Right atrium auricular region (tissue), 2 donors: ENCODE data around the gene CEACAM1. TPM values are rescaled to one million over a fixed set of nuclear protein-coding genes. Genes with fewer than 3 reads are reported as not detected.

Experiments
- DNase-seq: peaks from one replicate; pipeline ENCODE4 v3.0.0-alpha.2; 2019; ENCODE audit warnings: low spot score
- H3K27ac ChIP-seq, 2 donors: fragments of 200-600 bp; sonication (generic); 1 replicate in 1 of 2; 2 replicates in 1 of 2; pipeline ENCODE4 v1.5.1; 2016 to 2019
- H3K27me3 ChIP-seq, 2 donors: fragments of 200-600 bp; sonication (generic); one replicate each; pipeline versions ENCODE4 v1.5.1 to v1.6.0; 2017 to 2019
- H3K36me3 ChIP-seq: fragments of 200-600 bp; sonication (generic); one replicate; pipeline ENCODE4 v1.5.1; 2016
- H3K4me1 ChIP-seq, 2 donors: fragments of 200-600 bp; sonication (generic); one replicate each; pipeline versions ENCODE4 v1.5.1 to v1.6.0; 2017 to 2019
- H3K4me3 ChIP-seq, 2 donors: fragments of 200-600 bp; sonication (generic); 1 replicate in 1 of 2; 2 replicates in 1 of 2; pipeline ENCODE4 v1.5.1; 2017 to 2019; ENCODE audit warnings: mild to moderate bottlenecking in 1 of 2, moderate library complexity in 1 of 2
- H3K9me3 ChIP-seq, 2 donors: fragments of 200-600 bp; sonication (generic); one replicate each; pipeline ENCODE4 v1.5.1; 2019
- total RNA-seq, 2 donors: library from RNA; depleted of rRNA; stranded (reverse); fragments of >200 nt; gene quantifications; one replicate each; pipeline ENCODE4 v1.1.0, GENCODE V29; 2016
- TF ChIP-seq, protein P1 (sequence below), 2 donors: fragments of 200-600 bp; sonication (generic); IDR thresholded peaks; one replicate each; pipeline ENCODE4 v1.5.1; 2019; ENCODE audit warnings: antibody characterized with exemption in 2 of 2

The CEACAM1 gene
- total RNA-seq, 2 donors from 2014 or later = 0.78 to 0.94 TPM

DNA sequence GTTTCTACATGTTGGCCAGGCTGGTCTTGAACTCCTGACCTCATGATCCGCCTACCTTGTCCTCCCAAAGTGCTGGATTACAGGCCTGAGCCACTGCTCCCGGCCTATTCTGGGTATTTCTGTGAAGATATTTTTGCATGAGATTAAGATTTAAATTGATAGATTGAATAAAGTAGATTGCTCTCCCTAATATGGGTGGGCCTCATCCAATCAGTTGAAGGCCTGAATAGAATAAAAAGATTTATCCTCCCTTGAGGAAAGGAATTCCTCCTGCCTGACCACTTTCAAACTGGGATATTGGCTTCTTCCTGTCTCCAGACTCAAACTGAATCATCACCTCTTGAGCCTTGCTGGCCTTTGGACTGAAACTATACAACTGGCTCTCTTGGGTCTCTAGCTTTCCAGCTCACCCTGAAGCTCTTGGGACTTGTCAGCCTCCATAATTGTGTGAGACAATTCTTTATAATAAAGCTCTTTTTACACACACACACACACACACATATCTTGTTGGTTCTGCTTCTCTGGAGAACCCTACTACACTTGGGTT lies 49.4 kb downstream of the CEACAM1 start:
- Histone ChIP-seq H3K4me3 (no peak overlapping the region), H3K27me3 (no peaks in the 10 kb centered on the region), H3K27ac (no peak overlapping the region), H3K36me3 (no peaks in the 10 kb centered on the region), H3K9me3 (no peaks in the 10 kb centered on the region), H3K4me1 (no peaks in the 10 kb centered on the region)
- DNase-seq = no peak
- TF ChIP-seq, protein P1, sequence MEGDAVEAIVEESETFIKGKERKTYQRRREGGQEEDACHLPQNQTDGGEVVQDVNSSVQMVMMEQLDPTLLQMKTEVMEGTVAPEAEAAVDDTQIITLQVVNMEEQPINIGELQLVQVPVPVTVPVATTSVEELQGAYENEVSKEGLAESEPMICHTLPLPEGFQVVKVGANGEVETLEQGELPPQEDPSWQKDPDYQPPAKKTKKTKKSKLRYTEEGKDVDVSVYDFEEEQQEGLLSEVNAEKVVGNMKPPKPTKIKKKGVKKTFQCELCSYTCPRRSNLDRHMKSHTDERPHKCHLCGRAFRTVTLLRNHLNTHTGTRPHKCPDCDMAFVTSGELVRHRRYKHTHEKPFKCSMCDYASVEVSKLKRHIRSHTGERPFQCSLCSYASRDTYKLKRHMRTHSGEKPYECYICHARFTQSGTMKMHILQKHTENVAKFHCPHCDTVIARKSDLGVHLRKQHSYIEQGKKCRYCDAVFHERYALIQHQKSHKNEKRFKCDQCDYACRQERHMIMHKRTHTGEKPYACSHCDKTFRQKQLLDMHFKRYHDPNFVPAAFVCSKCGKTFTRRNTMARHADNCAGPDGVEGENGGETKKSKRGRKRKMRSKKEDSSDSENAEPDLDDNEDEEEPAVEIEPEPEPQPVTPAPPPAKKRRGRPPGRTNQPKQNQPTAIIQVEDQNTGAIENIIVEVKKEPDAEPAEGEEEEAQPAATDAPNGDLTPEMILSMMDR (IDR thresholded peaks at IDR 0.05) = no peak

DNA sequence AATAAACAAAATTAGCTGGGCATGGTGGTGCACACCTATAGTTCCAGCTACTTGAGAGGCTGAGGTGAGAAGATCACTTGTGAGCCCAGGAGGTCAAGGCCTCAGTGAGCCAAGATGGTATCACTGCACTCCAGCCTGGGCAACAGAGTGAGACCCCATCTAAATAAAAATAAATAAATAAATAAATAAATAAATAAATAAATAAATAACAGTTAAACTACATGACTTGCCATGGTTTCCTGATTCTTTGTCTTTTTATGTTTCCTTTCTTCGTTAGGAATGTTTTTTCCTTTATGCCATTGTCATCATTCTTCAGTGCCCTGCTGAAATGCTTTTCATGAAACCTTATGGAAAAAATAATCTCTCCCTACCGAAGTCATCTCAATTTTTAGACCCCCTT lies 50.3 kb downstream of the CEACAM1 start:
- TF ChIP-seq, protein P1 (IDR thresholded peaks at IDR 0.05) = no peak

DNA sequence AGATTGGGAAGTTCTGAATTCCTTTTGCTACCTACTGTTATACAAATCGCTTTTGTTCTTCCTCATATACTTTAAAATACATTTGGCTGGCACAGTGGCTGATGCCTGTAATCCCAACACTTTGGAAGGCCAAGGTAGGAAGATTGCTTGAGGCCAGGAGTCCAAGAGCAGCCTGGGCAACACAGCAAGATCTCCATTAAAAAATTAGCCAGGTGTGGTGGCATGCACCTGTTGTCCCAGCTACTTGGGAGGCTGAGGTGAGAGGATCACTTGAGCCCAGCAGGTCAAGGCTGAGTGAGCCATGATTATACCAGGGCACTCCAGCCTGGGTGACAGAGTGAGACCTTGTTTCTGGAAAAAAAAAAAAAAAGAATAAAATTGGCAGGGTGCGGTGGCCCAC lies 51.2 kb downstream of the CEACAM1 start:
- H3K4me1 ChIP-seq = no peaks in the 10 kb centered on the region
- no peak for DNase-seq
- no peak overlapping the region for H3K27ac ChIP-seq
- no peaks in the 10 kb centered on the region for H3K27me3 ChIP-seq
- TF ChIP-seq, protein P1 (IDR thresholded peaks at IDR 0.05) = no peak
- no peaks in the 10 kb centered on the region for H3K36me3 ChIP-seq
- H3K4me3 ChIP-seq = no peak overlapping the region
- H3K9me3 ChIP-seq = no peaks in the 10 kb centered on the region

More for the DNA sequence above, 50.3 kb downstream of the CEACAM1 start:
- DNase-seq = no peak
- H3K36me3 ChIP-seq = no peaks in the 10 kb centered on the region
- no peaks in the 10 kb centered on the region for H3K27me3 ChIP-seq
- H3K9me3 ChIP-seq = no peaks in the 10 kb centered on the region
- no peaks in the 10 kb centered on the region for H3K4me1 ChIP-seq
- no peak overlapping the region for H3K4me3 ChIP-seq
- no peak overlapping the region for H3K27ac ChIP-seq

DNA sequence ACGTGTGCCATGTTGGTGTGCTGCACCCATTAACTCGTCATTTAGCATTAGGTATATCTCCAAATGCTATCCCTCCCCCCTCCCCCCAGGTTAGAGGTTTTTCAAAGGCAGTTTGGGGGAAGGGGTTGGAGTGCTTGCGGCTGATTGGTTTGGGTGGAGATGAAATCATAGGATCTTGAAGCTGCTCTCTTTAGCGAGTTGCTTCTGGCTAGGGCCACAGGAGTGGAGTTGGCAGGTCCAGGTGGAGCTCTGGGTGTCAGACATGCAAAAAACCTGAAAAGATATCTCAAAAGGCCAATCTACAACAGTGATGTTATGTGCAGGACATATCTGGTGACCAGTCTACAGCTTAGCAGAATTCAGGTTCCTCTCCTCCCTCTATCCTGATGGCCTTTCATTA lies 52.9 kb downstream of the CEACAM1 start:
- H3K9me3 ChIP-seq = no peaks in the 10 kb centered on the region
- no peaks in the 10 kb centered on the region for H3K36me3 ChIP-seq
- no peaks in the 10 kb centered on the region for H3K4me1 ChIP-seq
- no peak overlapping the region for H3K27ac ChIP-seq
- DNase-seq = no peak
- H3K27me3 ChIP-seq = no peaks in the 10 kb centered on the region
- TF ChIP-seq, protein P1 (IDR thresholded peaks at IDR 0.05) = no peak
- H3K4me3 ChIP-seq = no peak overlapping the region

GRCh38 chr19:42474743-42475142 lies 53.5 kb downstream of the CEACAM1 start:
- TF ChIP-seq, protein P1 (IDR thresholded peaks at IDR 0.05) = no peak
- H3K36me3 ChIP-seq = no peaks in the 10 kb centered on the region
- no peak overlapping the region for H3K27ac ChIP-seq
- no peaks in the 10 kb centered on the region for H3K9me3 ChIP-seq
- H3K4me3 ChIP-seq = no peak overlapping the region
- DNase-seq = no peak
- no peaks in the 10 kb centered on the region for H3K27me3 ChIP-seq
- H3K4me1 ChIP-seq = no peaks in the 10 kb centered on the region

GRCh38 chr19:42473686-42474085 lies 54.6 kb downstream of the CEACAM1 start:
- Histone ChIP-seq H3K36me3 (no peaks in the 10 kb centered on the region), H3K27me3 (no peaks in the 10 kb centered on the region), H3K27ac (no peak overlapping the region), H3K4me3 (no peak overlapping the region), H3K9me3 (no peaks in the 10 kb centered on the region), H3K4me1 (no peaks in the 10 kb centered on the region)
- DNase-seq = no peak
- TF ChIP-seq, protein P1 (IDR thresholded peaks at IDR 0.05) = no peak
